IMR-90 (cell line): Measurements from ENCODE around the gene GLRX5. TPM values are rescaled to one million over a fixed set of nuclear protein-coding genes. Genes with fewer than 3 reads are reported as not detected.

Experiments
- ATAC-seq: fragments of 200-7000 bp; cut with Tn5 transposase; 2 replicates; pipeline ENCODE4 v1.9.1; 2020; ENCODE audit warnings: low read depth, mild to moderate bottlenecking, moderate library complexity
- BruUV-seq: library from RNA; stranded (reverse); fragments of 400-500 nt; replicated peaks from 2 replicates; lab custom pipeline; 2021; lab: Mats Ljungman, UMichigan
- CTCF ChIA-PET: fragments of 300-600 bp; formaldehyde crosslinking; extraction: SDS; loops from one replicate; lab custom pipeline; 2021; ENCODE audit warnings: antibody characterized with exemption; lab: Yijun Ruan, JAX
- POLR2A ChIA-PET: fragments of 300-600 bp; sonication (Branson Sonifier 250); formaldehyde crosslinking; loops from one replicate; lab custom pipeline; 2022; ENCODE audit warnings: antibody characterized with exemption; ENCODE audit not compliant: unreplicated experiment; lab: Charles Lee
- DNase-seq: peaks from one replicate; pipeline ENCODE4 v3.0.0; 2013
- H2AFZ ChIP-seq: replicated peaks from 2 replicates; pipeline ENCODE3; 2013; ENCODE audit warnings: low read length, mild to moderate bottlenecking; ENCODE audit not compliant: poor library complexity
- H2AK5ac ChIP-seq: 2 replicates; pipeline ENCODE4 v1.6.1; 2013; ENCODE audit warnings: low read depth, low read length, inconsistent platforms
- H2AK9ac ChIP-seq: replicated peaks from 2 replicates; pipeline ENCODE3; 2013; ENCODE audit warnings: mild to moderate bottlenecking, low read depth, low read length, moderate library complexity; ENCODE audit not compliant: poor library complexity
- H2BK120ac ChIP-seq: 2 replicates; pipeline ENCODE4 v1.6.1; 2013; ENCODE audit warnings: low read depth, low read length, inconsistent platforms
- H2BK15ac ChIP-seq: 3 replicates; pipeline ENCODE4 v1.6.1; 2013; ENCODE audit warnings: low read depth, low read length, inconsistent platforms
- H2BK20ac ChIP-seq: 2 replicates; pipeline ENCODE4 v1.6.1; 2013; ENCODE audit warnings: low read depth, mild to moderate bottlenecking, inconsistent platforms, low read length, moderate library complexity
- H2BK5ac ChIP-seq: 2 replicates; pipeline ENCODE4 v1.6.1; 2013; ENCODE audit warnings: mild to moderate bottlenecking, low read depth, low read length, inconsistent platforms; ENCODE audit not compliant: poor library complexity, severe bottlenecking
- H3K14ac ChIP-seq: replicated peaks from 2 replicates; pipeline ENCODE4 v1.6.1; 2013; ENCODE audit warnings: low read depth, low read length, inconsistent platforms
- H3K18ac ChIP-seq: 2 replicates; pipeline ENCODE4 v1.6.1; 2013; ENCODE audit warnings: low read depth, low read length, control low read depth
- H3K23ac ChIP-seq: 2 replicates; pipeline ENCODE4 v1.6.1; 2013; ENCODE audit warnings: low read depth, low read length, inconsistent platforms
- H3K27ac ChIP-seq: 2 replicates; pipeline ENCODE4 v1.5.1; 2013; ENCODE audit warnings: mild to moderate bottlenecking, control low read depth, low read length; ENCODE audit not compliant: insufficient read depth
- H3K27me3 ChIP-seq: 2 replicates; pipeline ENCODE4 v1.6.1; 2013; ENCODE audit warnings: low read length; ENCODE audit not compliant: control insufficient read depth, insufficient read depth
- H3K36me3 ChIP-seq: 2 replicates; pipeline ENCODE4 v1.6.1; 2013; ENCODE audit warnings: low read length, mixed read lengths; ENCODE audit not compliant: control insufficient read depth, insufficient read depth
- H3K4ac ChIP-seq: 2 replicates; pipeline ENCODE4 v1.6.1; 2013; ENCODE audit warnings: low read depth, low read length, inconsistent platforms
- H3K4me1 ChIP-seq: 2 replicates; pipeline ENCODE4 v1.6.1; 2013; ENCODE audit warnings: low read length, mixed read lengths; ENCODE audit not compliant: control insufficient read depth, insufficient read depth
- H3K4me2 ChIP-seq: 2 replicates; pipeline ENCODE4 v1.6.1; 2013; ENCODE audit warnings: low read depth, mild to moderate bottlenecking, control low read depth, low read length, moderate library complexity
- H3K4me3 ChIP-seq: 2 replicates; pipeline ENCODE4 v1.5.1; 2013; ENCODE audit warnings: low read depth, mild to moderate bottlenecking, control low read depth, low read length, moderate library complexity; ENCODE audit not compliant: insufficient read depth
- H3K56ac ChIP-seq: 2 replicates; pipeline ENCODE4 v1.6.1; 2013; ENCODE audit warnings: low read length, inconsistent platforms; ENCODE audit not compliant: insufficient read depth; ENCODE audit errors: extremely low read depth
- H3K79me1 ChIP-seq, 2 experiments: 2 replicates each; pipeline ENCODE4 v1.6.1; 2013; ENCODE audit warnings: low read length in 2 of 2, inconsistent platforms in 1 of 2, low read depth in 1 of 2
- H3K9ac ChIP-seq: 2 replicates; pipeline ENCODE4 v1.6.1; 2013; ENCODE audit warnings: low read depth, low read length, control low read depth
- H3K9me1 ChIP-seq: 2 replicates; pipeline ENCODE4 v1.6.1; 2013; ENCODE audit warnings: low read length, inconsistent platforms; ENCODE audit not compliant: insufficient read depth
- H3K9me3 ChIP-seq: 2 replicates; pipeline ENCODE4 v1.6.1; 2013; ENCODE audit warnings: low read length; ENCODE audit not compliant: control insufficient read depth, insufficient read depth
- H4K20me1 ChIP-seq: 2 replicates; pipeline ENCODE4 v1.6.1; 2013; ENCODE audit warnings: low read length, inconsistent platforms; ENCODE audit not compliant: insufficient read depth
- H4K5ac ChIP-seq: 2 replicates; pipeline ENCODE4 v1.6.1; 2013; ENCODE audit warnings: mild to moderate bottlenecking, low read depth, low read length, control low read depth
- H4K8ac ChIP-seq, 2 experiments: 2 replicates each; pipeline ENCODE4 v1.6.1; 2013; ENCODE audit warnings: low read depth in 2 of 2, low read length in 2 of 2, control low read depth in 1 of 2, inconsistent platforms in 1 of 2
- H4K91ac ChIP-seq: 2 replicates; pipeline ENCODE4 v1.6.1; 2013; ENCODE audit warnings: low read depth, low read length, inconsistent platforms; ENCODE audit not compliant: insufficient read depth
- BHLHE40 ChIP-seq: fragments of 150-350 bp; IDR thresholded peaks from 2 replicates; pipeline ENCODE4 v1.6.1; 2016; ENCODE audit warnings: mild to moderate bottlenecking, low read depth, low read length
- CEBPB ChIP-seq: IDR thresholded peaks from 2 replicates; pipeline ENCODE4 v1.6.1; 2012; ENCODE audit warnings: low read depth, low read length, improper control_type of control experiment
- FOS ChIP-seq: fragments of 150-350 bp; IDR thresholded peaks from 2 replicates; pipeline ENCODE4 v1.6.1; 2016; ENCODE audit warnings: low read depth, low read length
- MAFK ChIP-seq: IDR thresholded peaks from 2 replicates; pipeline ENCODE4 v1.6.1; 2012; ENCODE audit warnings: low read depth, low read length, improper control_type of control experiment
- MAZ ChIP-seq: IDR thresholded peaks from 2 replicates; pipeline ENCODE4 v1.6.1; 2012; ENCODE audit warnings: low read depth, mild to moderate bottlenecking, low read length, improper control_type of control experiment, moderate library complexity, borderline replicate concordance
- MXI1 ChIP-seq: IDR thresholded peaks from 2 replicates; pipeline ENCODE4 v1.6.1; 2012; ENCODE audit warnings: low read depth, mild to moderate bottlenecking, low read length, moderate library complexity, borderline replicate concordance
- NFE2L2 ChIP-seq: fragments of 150-350 bp; IDR thresholded peaks from 2 replicates; pipeline ENCODE4 v1.6.1; 2016; ENCODE audit warnings: low read depth, mild to moderate bottlenecking, low read length
- POLR2A ChIP-seq: IDR thresholded peaks from 2 replicates; pipeline ENCODE4 v1.6.1; 2012; ENCODE audit warnings: mild to moderate bottlenecking, low read depth, low read length
- RCOR1 ChIP-seq: IDR thresholded peaks from 2 replicates; pipeline ENCODE4 v1.6.1; 2012; ENCODE audit warnings: mild to moderate bottlenecking, low read length, improper control_type of control experiment; ENCODE audit not compliant: insufficient replicate concordance
- SMC3 ChIP-seq: fragments of 150-350 bp; IDR thresholded peaks from 2 replicates; pipeline ENCODE4 v1.6.1; 2016; ENCODE audit warnings: low read depth, mild to moderate bottlenecking, antibody characterized with exemption, low read length, moderate library complexity
- WGBS, 2 experiments: methylation state at CpG; one replicate each; pipeline versions ENCODE4 v1.1.5 to v1.1.7; 2013; ENCODE audit warnings: missing lambda C conversion rate in 2 of 2; ENCODE audit not compliant: insufficient read length in 1 of 2; ENCODE audit errors: extremely low coverage in 2 of 2; 5-methylcytosine and 5-hydroxymethylcytosine counted together
- dilution Hi-C: fragments of 300-500 bp; cut with HindIII; formaldehyde crosslinking; loops from one replicate; pipeline ENCODE4 v1.14.3; 2018; ENCODE audit warnings: low sequenced_read_pairs; ENCODE audit not compliant: unreplicated experiment
- in situ Hi-C: fragments of 300-500 bp; cut with MboI; formaldehyde crosslinking; loops from 3 replicates; pipeline ENCODE4 v1.14.3; 2019; ENCODE audit warnings: low sequenced_read_pairs, inconsistent platforms, mixed read lengths
- intact Hi-C: fragments of 100-400 bp; cut with micrococcal nuclease; formaldehyde crosslinking; loops from 2 replicates; pipeline ENCODE4 v1.10.0; 2022
- polyA plus RNA-seq, 3 experiments: library from polyadenylated mRNA; depleted of rRNA; stranded (reverse); fragments of >200 nt; gene quantifications; 2 replicates each; pipeline ENCODE4 v1.2.3, GENCODE V29; 2012; ENCODE audit warnings: low replicate concordance in 1 of 3
- total RNA-seq: library from RNA; depleted of rRNA; stranded (reverse); fragments of >200 nt; gene quantifications from 2 replicates; pipeline ENCODE4 v1.2.3, GENCODE V29; 2012
- TF ChIP-seq, protein P1 (sequence below): fragments of 150-350 bp; IDR thresholded peaks from 2 replicates; pipeline ENCODE4 v1.6.1; 2017; ENCODE audit warnings: mild to moderate bottlenecking, antibody characterized with exemption, low read length, low read depth

Gene GLRX5
- total and polyA plus RNA-seq, 2 of the 4 experiments (the other 2 are of a cell fraction): 32.4 to 40.4 TPM

DNA sequence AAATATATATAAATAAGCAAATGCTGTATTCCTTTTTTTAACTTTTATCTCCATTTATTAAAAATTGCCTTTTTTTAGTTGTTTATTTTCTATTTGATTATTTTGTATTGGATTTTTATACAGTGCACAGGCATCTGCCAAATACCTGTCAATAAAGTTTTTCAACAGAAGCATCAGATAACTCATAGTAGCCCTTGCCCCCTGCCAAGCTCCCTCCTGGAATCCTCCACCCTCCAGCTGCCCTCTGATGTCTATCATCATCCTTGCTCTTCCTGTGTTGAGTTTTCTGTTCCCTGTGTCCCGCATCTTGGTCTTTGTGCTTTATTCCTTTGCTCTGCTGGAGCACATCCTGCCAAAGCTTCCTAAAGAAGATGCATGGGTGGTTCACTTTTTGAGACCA is 16.6 kb downstream of the GLRX5 start:
- ATAC-seq: no peak
- H3K27me3 ChIP-seq: no peaks in the 10 kb centered on the region
- H2BK5ac ChIP-seq: no peak overlapping the region
- H3K9ac ChIP-seq: no peak overlapping the region
- H3K79me1 ChIP-seq: peaks cover 13 to 28% of the 10 kb centered on the region in 2 experiments; a peak in 3 of 4 replicates
- no peak overlapping the region for H3K4me3 ChIP-seq
- H3K14ac ChIP-seq: no peak overlapping the region
- no peak overlapping the region for H3K27ac ChIP-seq
- H3K9me3 ChIP-seq: peaks cover 2% of the 10 kb centered on the region; the same call in 1 of the 2 replicates
- DNase-seq: no peak
- H3K18ac ChIP-seq: no peak overlapping the region
- no peak overlapping the region for H2AK5ac ChIP-seq
- H3K23ac ChIP-seq: no peak overlapping the region
- H4K20me1 ChIP-seq: no peaks in the 10 kb centered on the region
- POLR2A ChIA-PET: no interaction called here
- H3K4me2 ChIP-seq: no peak overlapping the region
- H3K9me1 ChIP-seq: peaks cover 14% of the 10 kb centered on the region
- TF ChIP-seq MAFK (no peak), CEBPB (no peak), FOS (no peak), MAZ (no peak), MXI1 (no peak), BHLHE40 (no peak), NFE2L2 (no peak), SMC3 (no peak), RCOR1 (no peak), POLR2A (no peak)
- TF ChIP-seq, protein P1, sequence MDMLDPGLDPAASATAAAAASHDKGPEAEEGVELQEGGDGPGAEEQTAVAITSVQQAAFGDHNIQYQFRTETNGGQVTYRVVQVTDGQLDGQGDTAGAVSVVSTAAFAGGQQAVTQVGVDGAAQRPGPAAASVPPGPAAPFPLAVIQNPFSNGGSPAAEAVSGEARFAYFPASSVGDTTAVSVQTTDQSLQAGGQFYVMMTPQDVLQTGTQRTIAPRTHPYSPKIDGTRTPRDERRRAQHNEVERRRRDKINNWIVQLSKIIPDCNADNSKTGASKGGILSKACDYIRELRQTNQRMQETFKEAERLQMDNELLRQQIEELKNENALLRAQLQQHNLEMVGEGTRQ: no peak
- H2BK20ac ChIP-seq: no peak overlapping the region
- no peak overlapping the region for H2AFZ ChIP-seq
- no peak overlapping the region for H2BK120ac ChIP-seq
- H4K5ac ChIP-seq: no peak overlapping the region
- dilution Hi-C loops: loop anchor here (25.0 kb wide), 1 partner anchor 236 kb away; no protein-coding TSS in a partner anchor
- peaks cover 2% of the 10 kb centered on the region; the same call in 1 of the 2 replicates for H3K36me3 ChIP-seq
- in situ Hi-C loops: loop anchor here (10.0 to 25.0 kb wide), 2 partner anchors 443 to 861 kb away; no protein-coding TSS in a partner anchor
- H3K4ac ChIP-seq: no peak overlapping the region
- no peak overlapping the region for H4K91ac ChIP-seq
- no CpG with 5 or more reads among the region's 1 CpG for WGBS, 2 experiments
- H4K8ac ChIP-seq: no peak overlapping the region
- no peak overlapping the region for H2AK9ac ChIP-seq
- BruUV-seq: no TSS peak
- H3K4me1 ChIP-seq: peaks cover 11% of the 10 kb centered on the region
- intact Hi-C loops: no loop called here
- no peak overlapping the region for H3K56ac ChIP-seq
- CTCF ChIA-PET: no interaction called here
- H2BK15ac ChIP-seq: no peak overlapping the region
